HUES6 (cell line): ENCODE measurements around the gene GAB1.

Experiments
- H3K27ac ChIP-seq: 2 replicates; pipeline ENCODE4 v1.7.0; 2013; ENCODE audit warnings: low read depth, mild to moderate bottlenecking, low read length, inconsistent platforms
- H3K27me3 ChIP-seq: 2 replicates; pipeline ENCODE4 v1.6.1; 2013; ENCODE audit warnings: low read length; ENCODE audit not compliant: control insufficient read depth, insufficient read depth
- H3K36me3 ChIP-seq: 2 replicates; pipeline ENCODE4 v1.6.1; 2013; ENCODE audit warnings: low read length; ENCODE audit not compliant: control insufficient read depth, insufficient read depth
- H3K4me1 ChIP-seq: 2 replicates; pipeline ENCODE4 v1.6.1; 2013; ENCODE audit warnings: low read length; ENCODE audit not compliant: control insufficient read depth, insufficient read depth
- H3K4me3 ChIP-seq: 2 replicates; pipeline ENCODE4 v1.5.1; 2013; ENCODE audit warnings: low read depth, low read length
- H3K9ac ChIP-seq: one replicate; pipeline ENCODE4 v1.6.1; 2013; ENCODE audit warnings: mild to moderate bottlenecking, low read length
- H3K9me3 ChIP-seq: 2 replicates; pipeline ENCODE4 v1.6.1; 2013; ENCODE audit warnings: low read depth, low read length; ENCODE audit not compliant: control insufficient read depth, insufficient read depth

The GAB1 gene

GRCh38 chr4:143358923-143359643 lies 22.4 kb downstream of the GAB1 start:
- no peak overlapping the region for H3K4me3 ChIP-seq
- no peak overlapping the region for H3K9ac ChIP-seq
- no peaks in the 10 kb centered on the region for H3K36me3 ChIP-seq
- H3K27ac ChIP-seq = no peak overlapping the region
- H3K9me3 ChIP-seq = no peaks in the 10 kb centered on the region
- H3K4me1 ChIP-seq = peaks cover 50% of the 10 kb centered on the region
- H3K27me3 ChIP-seq = no peaks in the 10 kb centered on the region

- peaks cover 54% of the 10 kb centered on the region for H3K4me1 ChIP-seq
Measured at GRCh38 chr4:143359644-143360193, 23.0 kb downstream of the GAB1 start.

GRCh38 chr4:143360838-143361625 lies 24.4 kb downstream of the GAB1 start:
- H3K9ac ChIP-seq = no peak overlapping the region
- H3K9me3 ChIP-seq = no peaks in the 10 kb centered on the region
- no peak overlapping the region for H3K4me3 ChIP-seq
- peaks cover 41% of the 10 kb centered on the region for H3K4me1 ChIP-seq
- no peaks in the 10 kb centered on the region for H3K27me3 ChIP-seq
- H3K27ac ChIP-seq = no peak overlapping the region
- H3K36me3 ChIP-seq = no peaks in the 10 kb centered on the region

More at GRCh38 chr4:143359644-143360193, 23.0 kb downstream of the GAB1 start:
- no peaks in the 10 kb centered on the region for H3K36me3 ChIP-seq
- no peak overlapping the region for H3K27ac ChIP-seq
- H3K27me3 ChIP-seq = no peaks in the 10 kb centered on the region
- no peak overlapping the region for H3K9ac ChIP-seq
- no peak overlapping the region for H3K4me3 ChIP-seq
- no peaks in the 10 kb centered on the region for H3K9me3 ChIP-seq

- no peak overlapping the region for H3K9ac ChIP-seq
Measured at GRCh38 chr4:143362349-143363046, 25.8 kb downstream of the GAB1 start.

GRCh38 chr4:143363332-143363731 lies 26.7 kb downstream of the GAB1 start:
- Histone ChIP-seq H3K4me3 (no peak overlapping the region), H3K9ac (no peak overlapping the region), H3K27ac (no peak overlapping the region), H3K9me3 (no peaks in the 10 kb centered on the region), H3K27me3 (no peaks in the 10 kb centered on the region), H3K36me3 (no peaks in the 10 kb centered on the region), H3K4me1 (peaks cover 22% of the 10 kb centered on the region)

More at GRCh38 chr4:143362349-143363046, 25.8 kb downstream of the GAB1 start:
- Histone ChIP-seq H3K36me3 (no peaks in the 10 kb centered on the region), H3K4me3 (no peak overlapping the region), H3K27ac (no peak overlapping the region), H3K4me1 (peaks cover 26% of the 10 kb centered on the region), H3K9me3 (no peaks in the 10 kb centered on the region), H3K27me3 (no peaks in the 10 kb centered on the region)

- H3K36me3 ChIP-seq = no peaks in the 10 kb centered on the region
- H3K27ac ChIP-seq = no peak overlapping the region
- peaks cover 15% of the 10 kb centered on the region for H3K4me1 ChIP-seq
- H3K4me3 ChIP-seq = no peak overlapping the region
- no peaks in the 10 kb centered on the region for H3K27me3 ChIP-seq
- no peaks in the 10 kb centered on the region for H3K9me3 ChIP-seq
- no peak overlapping the region for H3K9ac ChIP-seq
Measured at GRCh38 chr4:143364063-143364462, 27.4 kb downstream of the GAB1 start.

- Histone ChIP-seq H3K36me3 (no peaks in the 10 kb centered on the region), H3K9ac (no peak overlapping the region), H3K27me3 (no peaks in the 10 kb centered on the region), H3K4me1 (peaks cover 6% of the 10 kb centered on the region; the same call in 1 of the 2 replicates), H3K4me3 (no peak overlapping the region), H3K9me3 (no peaks in the 10 kb centered on the region; the same call in 1 of the 2 replicates), H3K27ac (no peak overlapping the region)
Measured at GRCh38 chr4:143367863-143368262, 31.2 kb downstream of the GAB1 start.

GRCh38 chr4:143369552-143369951 lies 32.9 kb downstream of the GAB1 start:
- Histone ChIP-seq H3K27ac (no peak overlapping the region), H3K36me3 (no peaks in the 10 kb centered on the region), H3K4me3 (no peak overlapping the region), H3K9me3 (no peaks in the 10 kb centered on the region; the same call in 1 of the 2 replicates), H3K9ac (no peak overlapping the region), H3K4me1 (peaks cover under 1% of the 10 kb centered on the region; the same call in 1 of the 2 replicates), H3K27me3 (no peaks in the 10 kb centered on the region)

GRCh38 chr4:143372093-143372915 lies 35.6 kb downstream of the GAB1 start:
- Histone ChIP-seq H3K9me3 (no peaks in the 10 kb centered on the region; the same call in 1 of the 2 replicates), H3K4me3 (no peak overlapping the region), H3K9ac (no peak overlapping the region), H3K27ac (no peak overlapping the region), H3K4me1 (peaks cover 11% of the 10 kb centered on the region; the same call in 1 of the 2 replicates), H3K27me3 (no peaks in the 10 kb centered on the region), H3K36me3 (no peaks in the 10 kb centered on the region)

- Histone ChIP-seq H3K9ac (no peak overlapping the region), H3K9me3 (no peaks in the 10 kb centered on the region; the same call in 1 of the 2 replicates), H3K4me1 (peaks cover 25% of the 10 kb centered on the region), H3K27ac (no peak overlapping the region), H3K27me3 (no peaks in the 10 kb centered on the region), H3K4me3 (no peak overlapping the region), H3K36me3 (no peaks in the 10 kb centered on the region)
Measured at GRCh38 chr4:143374255-143374654, 37.6 kb downstream of the GAB1 start.
